SK-N-SH (cell line): ENCODE data around the gene TGFA. TPM values are rescaled to one million over a fixed set of nuclear protein-coding genes. Genes with fewer than 3 reads are reported as not detected.

Experiments used
- CTCF ChIA-PET: fragments of 300-600, 350-600 bp; formaldehyde crosslinking; extraction: SDS; loops from one replicate; lab custom pipeline; 2021; lab: Yijun Ruan, JAX
- POLR2A ChIA-PET: fragments of 350-600 bp; sonication (Branson Sonifier 250); formaldehyde crosslinking; extraction: SDS; loops from one replicate; lab custom pipeline; 2020; ENCODE audit warnings: antibody characterized with exemption, inconsistent platforms; lab: Yijun Ruan, JAX
- DNase-seq: peaks from one replicate; pipeline ENCODE4 v3.0.0; 2012
- H2AFZ ChIP-seq: fragments of 200-600 bp; sonication (generic); 2 replicates; pipeline ENCODE4 v1.8.1; 2016; ENCODE audit warnings: antibody characterized with exemption, mild to moderate bottlenecking, low read depth
- H3F3A ChIP-seq: fragments of 200-600 bp; sonication (generic); replicated peaks from 2 replicates; pipeline ENCODE3; 2016; ENCODE audit warnings: antibody characterized with exemption, mild to moderate bottlenecking; ENCODE audit not compliant: insufficient read depth
- H3K27ac ChIP-seq, 2 experiments: fragments of 200-500 bp in 1 of 2; fragments of 200-600 bp in 1 of 2; sonication (Bioruptor generic) in 1 of 2; sonication (generic), shearing (Covaris generic) in 1 of 2; 2 replicates each; pipeline versions ENCODE4 v1.5.1 to v1.6.1; 2014 to 2016; ENCODE audit warnings: low read depth in 2 of 2, inconsistent platforms in 1 of 2, low read length in 1 of 2, mild to moderate bottlenecking in 1 of 2, mixed read lengths in 1 of 2
- H3K27me3 ChIP-seq: fragments of 200-600 bp; sonication (generic), shearing (Covaris generic); 2 replicates; pipeline ENCODE4 v1.6.1; 2016; ENCODE audit warnings: mixed run types; ENCODE audit not compliant: insufficient read depth
- H3K36me3 ChIP-seq, 2 experiments: fragments of 200-500 bp in 1 of 2; fragments of 200-600 bp in 1 of 2; sonication (Bioruptor generic) in 1 of 2; sonication (generic) in 1 of 2; replicated peaks in 1 of 2; 2 replicates each; pipeline versions ENCODE3 to v1.5.1; 2014 to 2016; ENCODE audit warnings: low read length in 1 of 2, mild to moderate bottlenecking in 1 of 2; ENCODE audit not compliant: insufficient read depth in 2 of 2, control insufficient read depth in 1 of 2
- H3K4me1 ChIP-seq, 2 experiments: fragments of 200-500 bp in 1 of 2; fragments of 200-600 bp in 1 of 2; sonication (Bioruptor generic) in 1 of 2; sonication (generic), shearing (Covaris generic) in 1 of 2; 2 replicates each; pipeline versions ENCODE4 v1.5.1 to v1.6.1; 2014 to 2016; ENCODE audit warnings: low read depth in 1 of 2, low read length in 1 of 2, mixed run types in 1 of 2; ENCODE audit not compliant: insufficient read depth in 2 of 2, control insufficient read depth in 1 of 2
- H3K4me2 ChIP-seq: fragments of 200-600 bp; sonication (generic), shearing (Covaris generic); 2 replicates; pipeline ENCODE4 v1.6.1; 2017; ENCODE audit warnings: mixed run types
- H3K4me3 ChIP-seq, 2 experiments: fragments of 200-500 bp in 1 of 2; fragments of 200-600 bp in 1 of 2; sonication (Bioruptor generic) in 1 of 2; sonication (generic), shearing (Covaris generic) in 1 of 2; 2 replicates each; pipeline versions ENCODE4 v1.5.1 to v1.8.1; 2014 to 2016; ENCODE audit warnings: low read depth in 2 of 2, inconsistent platforms in 1 of 2, low read length in 1 of 2, mild to moderate bottlenecking in 1 of 2, mixed read lengths in 1 of 2, moderate library complexity in 1 of 2
- H3K79me2 ChIP-seq: fragments of 200-600 bp; sonication (generic); 2 replicates; pipeline ENCODE4 v1.8.1; 2017; ENCODE audit warnings: mild to moderate bottlenecking; ENCODE audit not compliant: insufficient read depth
- H3K9ac ChIP-seq: fragments of 200-600 bp; sonication (generic); 2 replicates; pipeline ENCODE4 v1.6.1; 2017; ENCODE audit warnings: mixed run types
- H3K9me2 ChIP-seq: fragments of 200-600 bp; sonication (generic); 2 replicates; pipeline ENCODE4 v1.6.1; 2017; ENCODE audit warnings: mixed run types
- H3K9me3 ChIP-seq: fragments of 200-600 bp; sonication (generic); 2 replicates; pipeline ENCODE4 v1.6.1; 2017; ENCODE audit warnings: mixed run types, mild to moderate bottlenecking, moderate library complexity
- H4K20me1 ChIP-seq: fragments of 200-600 bp; sonication (generic); 2 replicates; pipeline ENCODE4 v1.6.1; 2017; ENCODE audit warnings: mild to moderate bottlenecking, mixed run types; ENCODE audit not compliant: insufficient read depth
- FOXJ3 ChIP-seq: sonication (generic); formaldehyde crosslinking; IDR thresholded peaks from 2 replicates; pipeline ENCODE4 v1.5.1; 2020; ENCODE audit warnings: mild to moderate bottlenecking, missing genetic modification reagents
- FOXM1 ChIP-seq: IDR thresholded peaks from 2 replicates; pipeline ENCODE4 v1.4.0; 2012; ENCODE audit warnings: low read depth, mild to moderate bottlenecking
- GABPA ChIP-seq: IDR thresholded peaks from 2 replicates; pipeline ENCODE4 v1.4.0; 2012; ENCODE audit warnings: low read depth, mild to moderate bottlenecking
- GATA2 ChIP-seq: sonication (generic); formaldehyde crosslinking; IDR thresholded peaks from 2 replicates; pipeline ENCODE4 v1.5.0; 2020; ENCODE audit warnings: mild to moderate bottlenecking, missing genetic modification reagents
- IRF3 ChIP-seq: fragments of 150-350 bp; IDR thresholded peaks from 2 replicates; pipeline ENCODE4 v1.6.1; 2016; ENCODE audit warnings: mild to moderate bottlenecking, low read depth, low read length
- JUND ChIP-seq: IDR thresholded peaks from 2 replicates; pipeline ENCODE4 v1.4.0; 2012
- MAX ChIP-seq: IDR thresholded peaks from 2 replicates; pipeline ENCODE4 v1.4.0; 2012; ENCODE audit warnings: low read depth
- POLR2AphosphoS5 ChIP-seq: IDR thresholded peaks from 2 replicates; pipeline ENCODE4 v1.6.1; 2012; ENCODE audit warnings: low read depth, low read length
- RAD21 ChIP-seq: IDR thresholded peaks from 2 replicates; pipeline ENCODE4 v1.6.1; 2012; ENCODE audit warnings: mild to moderate bottlenecking, low read length
- REST ChIP-seq: IDR thresholded peaks from 2 replicates; pipeline ENCODE4 v1.6.1; 2012; ENCODE audit warnings: mild to moderate bottlenecking, low read depth, low read length, moderate library complexity
- RFX5 ChIP-seq: IDR thresholded peaks from 2 replicates; pipeline ENCODE4 v1.6.1; 2012; ENCODE audit warnings: mild to moderate bottlenecking, improper control_type of control experiment, low read length
- RXRA ChIP-seq: IDR thresholded peaks from 2 replicates; pipeline ENCODE4 v1.4.0; 2012; ENCODE audit warnings: low read depth, mild to moderate bottlenecking, borderline replicate concordance
- SMC3 ChIP-seq: IDR thresholded peaks from 2 replicates; pipeline ENCODE4 v1.6.1; 2012; ENCODE audit warnings: low read depth, low read length, improper control_type of control experiment
- TAF1 ChIP-seq: IDR thresholded peaks from 2 replicates; pipeline ENCODE4 v1.6.1; 2012; ENCODE audit warnings: low read depth, mild to moderate bottlenecking, low read length, moderate library complexity, borderline replicate concordance
- TEAD4 ChIP-seq: IDR thresholded peaks from 2 replicates; pipeline ENCODE4 v1.4.0; 2012; ENCODE audit warnings: mild to moderate bottlenecking, borderline replicate concordance; ENCODE audit not compliant: insufficient read depth
- WGBS: methylation state at CpG from one replicate; pipeline ENCODE4 v1.1.6; 2017; ENCODE audit warnings: low lambda C conversion rate; 5-methylcytosine and 5-hydroxymethylcytosine counted together
- polyA plus RNA-seq, 3 experiments: library from polyadenylated mRNA; depleted of rRNA; stranded (reverse); fragments of >200 nt; gene quantifications; 2 replicates each; pipeline ENCODE4 v1.2.3, GENCODE V29; 2012

TGFA gene
- polyA plus RNA-seq, 1 of the 3 experiments (the other 2 are of a cell fraction), result not detected

- no peak for TF ChIP-seq TEAD4
- TF ChIP-seq IRF3, result no peak
- TF ChIP-seq RXRA, result no peak
- no peak for TF ChIP-seq GATA2
- no peak for TF ChIP-seq MAX
- TF ChIP-seq TAF1, result no peak
- no peak for TF ChIP-seq RFX5
- no peak for TF ChIP-seq RAD21
- no peak for TF ChIP-seq GABPA
- no peak for TF ChIP-seq POLR2AphosphoS5
- no peak for TF ChIP-seq REST
- no peak overlapping the region for H3K27ac ChIP-seq
- ChIA-PET POLR2A (no interaction called here), CTCF (interaction anchor here (1.5 kb wide), 1 partner anchor 20 kb away, joined by 3 read pairs; no protein-coding TSS in a partner anchor)
- H3F3A ChIP-seq, result no peaks in the 10 kb centered on the region
- H2AFZ ChIP-seq, result no peak overlapping the region
- H3K36me3 ChIP-seq, result no peaks in the 10 kb centered on the region
- H3K27me3 ChIP-seq, result no peaks in the 10 kb centered on the region; the same call in 1 of the 2 replicates
- no peaks in the 10 kb centered on the region for H3K4me1 ChIP-seq
- H3K9me3 ChIP-seq, result no peaks in the 10 kb centered on the region
- H3K4me3 ChIP-seq, result no peak overlapping the region
- H3K79me2 ChIP-seq, result no peaks in the 10 kb centered on the region
- WGBS, result 59% methylated on average over 5 of the region's 7 CpGs
- no peak overlapping the region for H3K9ac ChIP-seq
- H3K4me2 ChIP-seq, result no peak overlapping the region
- no peak for DNase-seq
- no peaks in the 10 kb centered on the region for H4K20me1 ChIP-seq
- H3K9me2 ChIP-seq, result no peaks in the 10 kb centered on the region
Observed at GRCh38 chr2:70517804-70518203, 35.8 kb downstream of the TGFA start.

- no peak overlapping the region for H3K4me2 ChIP-seq
- ChIA-PET POLR2A (no interaction called here), CTCF (no interaction called here)
- H3K27ac ChIP-seq, result no peak overlapping the region
- H3K4me3 ChIP-seq, result no peak overlapping the region
- no peak for DNase-seq
- H4K20me1 ChIP-seq, result no peaks in the 10 kb centered on the region
- no peaks in the 10 kb centered on the region for H3K9me2 ChIP-seq
- H3K27me3 ChIP-seq, result no peaks in the 10 kb centered on the region; the same call in 1 of the 2 replicates
- 12% methylated on average over 4 of the region's 5 CpGs for WGBS
- H3K9ac ChIP-seq, result no peak overlapping the region
- no peaks in the 10 kb centered on the region for H3K9me3 ChIP-seq
- TF ChIP-seq FOXM1, result no peak
- no peak for TF ChIP-seq FOXJ3
- TF ChIP-seq SMC3, result no peak
- TF ChIP-seq RFX5, result no peak
- no peak for TF ChIP-seq JUND
- no peaks in the 10 kb centered on the region for H3F3A ChIP-seq
- no peaks in the 10 kb centered on the region for H3K79me2 ChIP-seq
- no peaks in the 10 kb centered on the region for H3K4me1 ChIP-seq
- no peaks in the 10 kb centered on the region for H3K36me3 ChIP-seq
- H2AFZ ChIP-seq, result no peak overlapping the region
Observed at GRCh38 chr2:70516596-70516995, 37.0 kb downstream of the TGFA start.
